HCEC 1CT (cell line): ENCODE results near the gene GRIP2.
A peak's percentile ranks its signal among the peaks of the same experiment; 100 is the strongest.

Experiments
- DNase-seq: peaks from one replicate; pipeline ENCODE4 v3.0.0-alpha.2; 2017

GRIP2 gene

GRCh38 chr3:14463330-14464140, 76.6 kb downstream of the GRIP2 start:
- no peak for DNase-seq

- DNase-seq, result no peak
Observed at GRCh38 chr3:14462738-14463137, 77.4 kb downstream of the GRIP2 start.

- peak; percentile 58 for DNase-seq
Observed at GRCh38 chr3:14461748-14462324, 78.3 kb downstream of the GRIP2 start.

GRCh38 chr3:14461006-14461747, 79.0 kb downstream of the GRIP2 start:
- DNase-seq, result no peak

GRCh38 chr3:14460342-14461005, 79.7 kb downstream of the GRIP2 start:
- peak; percentile 54 for DNase-seq

GRCh38 chr3:14459787-14460186, 80.4 kb downstream of the GRIP2 start:
- no peak for DNase-seq

- DNase-seq, result no peak
Observed at GRCh38 chr3:14459384-14459783, 80.8 kb downstream of the GRIP2 start.

GRCh38 chr3:14458434-14459275, 81.5 kb downstream of the GRIP2 start:
- no peak for DNase-seq

GRCh38 chr3:14457999-14458398, 82.1 kb downstream of the GRIP2 start:
- DNase-seq, result no peak

- no peak for DNase-seq
Observed at GRCh38 chr3:14457481-14457880, 82.7 kb downstream of the GRIP2 start.

GRCh38 chr3:14456794-14457193, 83.3 kb downstream of the GRIP2 start:
- DNase-seq, result no peak

- no peak for DNase-seq
Observed at GRCh38 chr3:14455571-14456317, 84.4 kb downstream of the GRIP2 start.

- DNase-seq, result no peak
Observed at GRCh38 chr3:14454639-14455310, 85.4 kb downstream of the GRIP2 start.

GRCh38 chr3:14453876-14454638, 86.1 kb downstream of the GRIP2 start:
- DNase-seq, result no peak

- DNase-seq, result peak; percentile 82
Observed at GRCh38 chr3:14452740-14453710, 87.1 kb downstream of the GRIP2 start.

- DNase-seq, result peak; percentile 85
Observed at GRCh38 chr3:14451844-14452739, 88.0 kb downstream of the GRIP2 start.

GRCh38 chr3:14450922-14451606, 89.1 kb downstream of the GRIP2 start:
- no peak for DNase-seq
